Natural killer cell (primary cell): ENCODE data around the gene TNNI3K. TPM values are rescaled to one million over a fixed set of nuclear protein-coding genes. Genes with fewer than 3 reads are reported as not detected.

Experiments
- ATAC-seq, 3 donors: fragments of 150-1000 bp in 2 of 3; fragments of 200-7000 bp in 1 of 3; cut with Tn5 transposase; 1 replicate in 1 of 3; 2 replicates in 2 of 3; pipeline ENCODE4 v1.10.0; 2021; ENCODE audit warnings: mild to moderate bottlenecking in 2 of 3, moderate library complexity in 2 of 3
- DNase-seq, 2 donors: peaks; one replicate each; pipeline versions ENCODE4 v3.0.0 to v3.0.0-alpha.2; 2013 to 2021; ENCODE audit warnings: mixed read lengths in 1 of 2
- H3K27ac ChIP-seq: one replicate; pipeline ENCODE4 v1.5.1; 2013; ENCODE audit warnings: mild to moderate bottlenecking, low read length
- H3K27me3 ChIP-seq: one replicate; pipeline ENCODE4 v1.6.1; 2013; ENCODE audit warnings: low read length; ENCODE audit not compliant: control insufficient read depth, insufficient read depth
- H3K36me3 ChIP-seq: one replicate; pipeline ENCODE4 v1.6.1; 2013; ENCODE audit warnings: low read length; ENCODE audit not compliant: control insufficient read depth, insufficient read depth
- H3K4me1 ChIP-seq: one replicate; pipeline ENCODE4 v1.6.1; 2013; ENCODE audit warnings: low read length; ENCODE audit not compliant: control insufficient read depth, insufficient read depth
- H3K4me3 ChIP-seq: one replicate; pipeline ENCODE4 v1.5.1; 2013; ENCODE audit warnings: low read length
- H3K9me3 ChIP-seq: one replicate; pipeline ENCODE4 v1.6.1; 2013; ENCODE audit warnings: low read length; ENCODE audit not compliant: control insufficient read depth, insufficient read depth
- H3K27ac Mint-ChIP-seq, 2 donors: one replicate each; pipeline ENCODE4 v1.8.0; 2022; ENCODE audit warnings: mild to moderate bottlenecking in 2 of 2, mixed read lengths in 2 of 2, moderate library complexity in 1 of 2
- H3K27me3 Mint-ChIP-seq, 2 donors: one replicate each; pipeline ENCODE4 v1.8.0; 2022; ENCODE audit warnings: low read depth in 2 of 2, mixed read lengths in 2 of 2
- H3K36me3 Mint-ChIP-seq: one replicate; pipeline ENCODE4 v1.8.0; 2022; ENCODE audit warnings: mixed read lengths
- H3K4me1 Mint-ChIP-seq, 2 donors: one replicate each; pipeline ENCODE4 v1.8.0; 2022; ENCODE audit warnings: mixed read lengths in 2 of 2
- H3K4me3 Mint-ChIP-seq: one replicate; pipeline ENCODE4 v1.8.0; 2022; ENCODE audit warnings: mild to moderate bottlenecking, moderate library complexity, mixed read lengths
- H3K9me3 Mint-ChIP-seq, 2 donors: one replicate each; pipeline ENCODE4 v1.8.0; 2022; ENCODE audit warnings: mixed read lengths in 2 of 2
- WGBS: methylation state at CpG from one replicate; pipeline ENCODE4 v1.1.7; 2013; ENCODE audit warnings: missing lambda C conversion rate; ENCODE audit not compliant: insufficient coverage; 5-methylcytosine and 5-hydroxymethylcytosine counted together
- intact Hi-C: fragments of 100-400 bp; cut with micrococcal nuclease; formaldehyde crosslinking; loops from one replicate; pipeline ENCODE4 v1.14.2; 2022
- total RNA-seq, 4 donors: library from RNA; stranded (reverse); fragments of 120-200 nt in 1 of 4; gene quantifications; one replicate each; pipeline versions ENCODE4 v1.2.3 to v1.2.4, GENCODE V29; 2013 to 2022
- TF ChIP-seq, protein P1 (sequence below): fragments of 200-600 bp; IDR thresholded peaks from one replicate; pipeline ENCODE4 v1.8.0; 2022; ENCODE audit warnings: antibody characterized with exemption

TNNI3K gene
- total RNA-seq, 3 donors from 2014 or later (not counting 1 experiment from before 2014, with no cell fraction given) = 0.72 TPM; not detected in 2

DNA sequence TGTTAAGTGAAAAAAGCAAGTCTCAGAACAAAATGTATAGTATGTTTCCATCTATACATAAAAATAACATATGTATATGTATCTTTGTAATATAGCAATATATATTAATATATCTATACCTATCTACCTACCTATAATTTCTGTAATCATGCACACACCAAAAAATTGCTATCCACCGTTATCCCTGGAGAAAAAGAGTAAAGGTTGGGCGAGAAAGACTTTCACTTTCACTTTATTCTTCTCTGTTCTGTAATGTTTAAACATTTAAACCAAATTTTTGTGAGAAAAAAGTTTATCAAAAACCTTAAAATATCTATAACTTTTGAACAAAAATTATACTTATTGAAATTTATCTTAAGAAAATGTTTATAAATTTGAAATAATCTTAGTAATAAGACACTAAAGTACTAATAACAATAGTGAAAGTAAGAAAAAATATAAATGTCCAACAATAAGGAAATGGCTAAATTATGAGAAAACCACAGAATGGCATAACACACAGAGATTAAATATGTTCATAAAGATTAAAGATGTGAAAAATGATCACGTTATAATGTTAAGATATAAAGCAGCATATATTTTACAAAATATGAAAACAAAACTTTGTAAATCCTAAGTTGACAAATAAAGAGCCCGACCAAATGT is 351.2 kb downstream of the TNNI3K start:
- peak overlapping the region in 1 of 2 donors; percentile 7 for H3K27ac Mint-ChIP-seq
- peaks cover 0 to 5% of the 10 kb centered on the region in 2 donors for H3K4me1 Mint-ChIP-seq
- no CpG with 5 or more reads among the region's 4 CpGs for WGBS
- DNase-seq (no peak), ATAC-seq (no peak)
- Histone ChIP-seq H3K27ac (no peak overlapping the region), H3K36me3 (no peaks in the 10 kb centered on the region), H3K4me1 (no peaks in the 10 kb centered on the region), H3K27me3 (no peaks in the 10 kb centered on the region), H3K9me3 (no peaks in the 10 kb centered on the region), H3K4me3 (peak overlapping the region; percentile 25)
- H3K27me3 Mint-ChIP-seq = no peaks in the 10 kb centered on the region
- TF ChIP-seq, protein P1, sequence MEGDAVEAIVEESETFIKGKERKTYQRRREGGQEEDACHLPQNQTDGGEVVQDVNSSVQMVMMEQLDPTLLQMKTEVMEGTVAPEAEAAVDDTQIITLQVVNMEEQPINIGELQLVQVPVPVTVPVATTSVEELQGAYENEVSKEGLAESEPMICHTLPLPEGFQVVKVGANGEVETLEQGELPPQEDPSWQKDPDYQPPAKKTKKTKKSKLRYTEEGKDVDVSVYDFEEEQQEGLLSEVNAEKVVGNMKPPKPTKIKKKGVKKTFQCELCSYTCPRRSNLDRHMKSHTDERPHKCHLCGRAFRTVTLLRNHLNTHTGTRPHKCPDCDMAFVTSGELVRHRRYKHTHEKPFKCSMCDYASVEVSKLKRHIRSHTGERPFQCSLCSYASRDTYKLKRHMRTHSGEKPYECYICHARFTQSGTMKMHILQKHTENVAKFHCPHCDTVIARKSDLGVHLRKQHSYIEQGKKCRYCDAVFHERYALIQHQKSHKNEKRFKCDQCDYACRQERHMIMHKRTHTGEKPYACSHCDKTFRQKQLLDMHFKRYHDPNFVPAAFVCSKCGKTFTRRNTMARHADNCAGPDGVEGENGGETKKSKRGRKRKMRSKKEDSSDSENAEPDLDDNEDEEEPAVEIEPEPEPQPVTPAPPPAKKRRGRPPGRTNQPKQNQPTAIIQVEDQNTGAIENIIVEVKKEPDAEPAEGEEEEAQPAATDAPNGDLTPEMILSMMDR = no peak
- intact Hi-C loops = no loop called here
- peak overlapping the region; percentile 33 for H3K4me3 Mint-ChIP-seq
- no peaks in the 10 kb centered on the region for H3K9me3 Mint-ChIP-seq
- no peaks in the 10 kb centered on the region for H3K36me3 Mint-ChIP-seq

DNA sequence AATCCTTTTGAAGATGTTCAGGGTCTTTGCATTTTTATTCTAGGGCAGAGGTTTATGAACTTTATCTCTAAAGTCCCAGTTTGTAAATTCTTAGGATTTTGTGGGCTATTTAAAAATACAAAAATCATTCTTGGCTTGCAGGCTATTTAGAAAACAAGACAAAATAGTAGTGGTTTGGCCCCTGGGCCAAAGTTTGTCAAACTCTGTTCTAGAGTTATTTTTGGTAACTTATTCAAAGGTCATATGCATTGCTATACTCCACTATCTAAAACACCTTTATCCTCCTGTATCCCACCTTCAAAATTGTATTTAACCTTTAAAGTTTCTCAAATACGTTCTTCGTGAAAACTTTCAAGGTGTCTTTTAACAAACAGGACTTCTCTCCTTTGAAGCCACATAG is 352.7 kb downstream of the TNNI3K start:
- DNase-seq = no peak
- Mint-ChIP-seq H3K9me3 (no peaks in the 10 kb centered on the region), H3K27ac (no peak overlapping the region), H3K4me1 (peaks cover 0 to 5% of the 10 kb centered on the region in 2 donors), H3K27me3 (no peaks in the 10 kb centered on the region), H3K4me3 (no peak overlapping the region), H3K36me3 (no peaks in the 10 kb centered on the region)
- H3K9me3 ChIP-seq = no peaks in the 10 kb centered on the region
- no peak overlapping the region for H3K27ac ChIP-seq
- no peak overlapping the region for H3K4me3 ChIP-seq
- no peaks in the 10 kb centered on the region for H3K27me3 ChIP-seq
- TF ChIP-seq, protein P1 = no peak
- WGBS = 100% methylated on average over 2 of the region's 2 CpGs
- intact Hi-C loops = no loop called here
- no peak for ATAC-seq
- no peaks in the 10 kb centered on the region for H3K4me1 ChIP-seq
- no peaks in the 10 kb centered on the region for H3K36me3 ChIP-seq

DNA sequence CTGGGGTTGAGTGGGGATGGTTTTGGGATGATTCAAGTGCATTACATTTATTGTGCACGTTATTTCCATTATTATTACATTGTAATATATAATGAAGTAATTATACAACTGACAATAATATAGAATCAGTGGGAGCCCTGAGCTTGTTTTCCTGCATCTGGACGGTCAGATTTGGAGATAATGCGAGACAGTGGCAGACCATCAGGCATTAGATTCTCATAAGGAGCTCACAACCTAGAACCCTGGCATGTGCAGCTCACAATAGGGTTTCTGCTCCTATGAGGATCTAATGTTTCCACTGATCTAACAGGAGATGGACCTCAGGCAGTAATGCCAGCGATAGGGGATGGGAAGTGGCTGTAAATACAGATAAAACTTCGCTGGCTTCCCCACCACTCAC is 355.1 kb downstream of the TNNI3K start:
- H3K9me3 Mint-ChIP-seq = no peaks in the 10 kb centered on the region
- intact Hi-C loops = no loop called here
- no peak overlapping the region for H3K4me3 ChIP-seq
- H3K27ac Mint-ChIP-seq = no peak overlapping the region
- 88% methylated on average over 2 of the region's 5 CpGs for WGBS
- TF ChIP-seq, protein P1 = no peak
- H3K9me3 ChIP-seq = no peaks in the 10 kb centered on the region
- no peak overlapping the region for H3K27ac ChIP-seq
- H3K4me1 ChIP-seq = no peaks in the 10 kb centered on the region
- H3K36me3 Mint-ChIP-seq = no peaks in the 10 kb centered on the region
- H3K36me3 ChIP-seq = no peaks in the 10 kb centered on the region
- no peak for ATAC-seq
- no peak for DNase-seq
- peaks cover 0 to 5% of the 10 kb centered on the region in 2 donors for H3K4me1 Mint-ChIP-seq
- no peak overlapping the region for H3K4me3 Mint-ChIP-seq
- no peaks in the 10 kb centered on the region for H3K27me3 ChIP-seq
- no peaks in the 10 kb centered on the region for H3K27me3 Mint-ChIP-seq

DNA sequence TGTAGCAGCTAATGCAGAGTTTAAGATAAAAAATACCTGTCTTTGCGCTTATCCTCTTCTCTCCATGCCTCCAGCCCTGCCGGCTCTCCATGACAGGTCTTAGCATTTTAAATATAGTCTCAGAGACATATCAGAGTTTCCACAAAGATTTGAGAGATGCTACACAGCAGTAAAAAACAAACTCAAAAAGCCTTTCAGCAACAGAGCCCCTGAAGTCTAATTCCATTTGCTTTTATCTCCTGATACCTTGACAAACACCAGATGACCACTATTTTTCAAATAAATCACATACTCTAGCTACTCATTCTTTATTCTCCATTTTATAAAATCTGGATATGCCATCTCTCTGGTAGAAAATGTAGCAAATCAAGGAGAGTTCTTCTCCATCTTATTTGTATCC is 356.8 kb downstream of the TNNI3K start:
- Histone ChIP-seq H3K27me3 (no peaks in the 10 kb centered on the region), H3K9me3 (no peaks in the 10 kb centered on the region), H3K27ac (no peak overlapping the region), H3K4me3 (no peak overlapping the region), H3K4me1 (no peaks in the 10 kb centered on the region), H3K36me3 (no peaks in the 10 kb centered on the region)
- no peak for ATAC-seq
- H3K4me1 Mint-ChIP-seq = no peaks in the 10 kb centered on the region
- H3K36me3 Mint-ChIP-seq = no peaks in the 10 kb centered on the region
- WGBS = 95% methylated on average over 2 of the region's 2 CpGs
- no peak overlapping the region for H3K4me3 Mint-ChIP-seq
- DNase-seq = no peak
- intact Hi-C loops = no loop called here
- peaks cover 0 to 2% of the 10 kb centered on the region in 2 donors for H3K27me3 Mint-ChIP-seq
- H3K9me3 Mint-ChIP-seq = no peaks in the 10 kb centered on the region
- TF ChIP-seq, protein P1 = no peak
- no peak overlapping the region for H3K27ac Mint-ChIP-seq
